ENCODE results near the gene OR5AC2.

OR5AC2 gene

GRCh38 chr3:98086873-98087272 is at the start of gene OR5AC2:
Gene OR5AC2 (plus strand): TSS chr3:98087173. CDS start chr3:98087173, 0 bp downstream.
- no peak for FAIRE-seq

- no peak for FAIRE-seq
These were observed 48.7 kb upstream of the OR5AC2 start for GRCh38 chr3:98038286-98038685.

GRCh38 chr3:98038876-98039275 is 48.1 kb upstream of the OR5AC2 start:
- no peak for FAIRE-seq

- FAIRE-seq: peak; percentile 92
These were observed 47.5 kb upstream of the OR5AC2 start for GRCh38 chr3:98039322-98040024.

DNA sequence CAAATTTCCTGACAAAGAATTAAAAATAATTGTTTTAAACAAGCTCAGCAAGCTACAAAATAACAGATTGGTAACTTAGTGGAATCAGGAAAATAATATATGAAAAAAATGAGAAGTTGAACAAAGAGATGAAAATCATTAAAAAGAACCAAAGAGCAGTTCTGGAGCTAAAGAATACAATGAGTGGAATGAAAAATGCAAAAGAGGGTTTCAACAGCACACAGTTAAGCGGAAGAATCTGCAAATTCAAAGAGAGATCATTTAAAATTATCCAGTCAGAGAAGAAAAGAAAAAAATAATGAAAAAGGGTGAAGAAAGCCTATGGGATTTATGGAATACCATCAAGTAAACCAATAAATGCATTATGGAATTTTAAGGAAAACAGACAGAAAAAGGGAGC is 45.6 kb upstream of the OR5AC2 start:
- FAIRE-seq: no peak

DNA sequence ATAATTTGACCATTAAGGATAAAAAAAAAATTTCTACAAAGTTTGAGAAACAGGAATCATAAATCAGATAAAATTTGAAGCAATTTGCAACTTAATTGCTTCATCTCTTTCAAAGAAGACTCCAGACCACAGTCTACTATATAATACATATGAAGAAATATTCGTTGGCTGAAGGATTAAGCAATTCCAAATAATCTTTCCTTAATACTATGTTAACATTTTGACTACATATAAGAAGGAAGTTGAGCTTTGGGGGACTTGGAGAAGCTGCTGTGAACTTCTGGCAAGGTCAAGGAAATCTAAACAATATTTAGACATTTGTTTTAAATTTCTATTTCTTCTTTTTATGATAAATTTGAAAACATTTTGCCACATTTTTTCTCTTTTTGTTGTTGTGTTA is 38.4 kb upstream of the OR5AC2 start:
- no peak for FAIRE-seq

- FAIRE-seq: no peak
These were observed 37.7 kb upstream of the OR5AC2 start for GRCh38 chr3:98049271-98049670.

- no peak for FAIRE-seq
These were observed 30.9 kb upstream of the OR5AC2 start for GRCh38 chr3:98056035-98056434.

DNA sequence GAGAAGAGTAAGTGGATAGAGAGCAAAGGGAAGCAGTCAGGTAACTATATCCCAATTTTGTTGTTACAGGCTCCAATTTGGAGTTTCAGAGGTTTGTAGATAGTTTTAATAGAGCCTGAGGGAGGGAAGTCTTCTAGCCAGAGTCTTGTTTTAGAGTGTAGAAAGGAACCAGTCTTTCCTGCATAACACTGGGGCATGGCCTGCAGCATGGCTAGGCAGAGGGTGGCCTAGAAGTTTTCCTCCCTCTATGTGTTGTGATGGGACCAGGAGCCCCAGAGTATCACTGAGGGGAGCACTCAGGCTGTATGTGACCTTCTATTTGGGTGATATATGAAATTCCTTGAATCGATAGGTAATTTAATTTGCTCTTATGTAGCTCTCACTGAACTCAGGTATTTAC is 29.3 kb upstream of the OR5AC2 start:
- FAIRE-seq: no peak

DNA sequence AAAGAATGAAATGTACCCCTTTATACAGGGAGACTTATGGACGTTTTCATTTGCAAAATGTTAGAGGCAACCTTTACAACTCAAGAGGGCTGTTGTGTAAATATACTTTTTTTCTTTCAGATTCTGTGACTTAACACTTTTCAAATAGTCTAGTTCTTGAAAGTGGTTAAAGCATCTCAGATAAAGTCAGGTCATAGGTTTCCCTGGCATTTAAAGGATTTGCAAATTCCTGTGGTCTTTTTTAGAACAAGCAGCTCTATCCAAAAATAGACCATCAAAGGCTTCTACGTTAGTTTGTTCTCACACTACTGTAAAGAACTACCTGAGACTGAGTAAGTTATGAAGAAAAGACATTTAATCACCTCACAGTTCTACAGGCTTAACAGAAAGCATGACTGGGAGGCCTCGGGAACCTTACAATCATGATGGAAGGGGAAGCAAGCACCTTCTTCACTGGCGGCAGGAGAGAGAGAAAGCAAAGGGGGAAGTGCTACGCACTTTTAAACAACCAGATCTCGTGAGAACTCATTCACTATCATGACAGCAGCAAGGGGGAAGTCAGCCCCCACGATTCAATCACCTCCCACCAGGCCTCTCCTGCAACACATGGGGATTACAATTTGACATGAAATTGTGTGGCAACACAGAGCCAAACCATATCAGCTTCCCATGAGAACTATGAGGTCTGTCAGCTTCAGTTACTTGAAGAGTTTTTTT is 28.6 kb upstream of the OR5AC2 start:
- no peak for FAIRE-seq

GRCh38 chr3:98068824-98069223 is 18.1 kb upstream of the OR5AC2 start:
- no peak for FAIRE-seq

DNA sequence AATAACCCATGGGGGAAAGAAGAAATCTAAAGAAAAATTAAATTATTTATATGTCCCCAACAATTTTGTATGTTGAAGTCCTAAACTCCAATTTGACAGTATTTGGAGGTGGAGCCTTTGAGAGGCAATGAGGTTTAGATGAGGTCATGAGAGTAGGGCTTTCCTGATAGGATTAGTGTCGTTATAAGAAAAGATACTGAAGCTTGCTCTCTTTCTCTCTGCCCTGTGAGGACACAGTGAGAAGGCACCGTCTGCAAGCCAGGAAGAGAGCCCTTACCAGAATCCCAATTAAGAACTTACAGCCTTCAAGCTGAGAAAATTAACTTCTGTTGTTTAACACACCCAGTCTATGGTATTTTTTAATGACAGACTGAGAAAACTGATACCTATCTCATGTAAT is 16.1 kb upstream of the OR5AC2 start:
- FAIRE-seq: no peak

DNA sequence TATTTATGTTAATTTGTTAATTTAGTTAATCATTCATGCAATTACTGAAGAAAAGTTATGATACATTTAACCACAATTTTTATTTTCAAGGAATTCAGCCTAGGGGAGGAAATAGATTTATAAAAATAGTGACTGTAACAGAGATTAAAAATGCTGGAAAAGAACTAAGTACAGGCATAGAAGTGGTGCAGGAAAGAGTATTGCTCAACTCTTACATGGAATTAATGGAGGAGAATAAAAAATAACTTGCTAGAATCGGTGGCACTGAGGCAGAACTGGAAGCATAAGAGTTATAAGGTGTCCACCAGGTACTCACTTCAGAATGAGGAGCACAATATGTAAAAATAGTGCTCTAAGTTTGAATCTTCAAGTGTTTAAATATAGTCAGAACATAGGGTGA is 13.5 kb upstream of the OR5AC2 start:
- no peak for FAIRE-seq

GRCh38 chr3:98095882-98096281 is 8.9 kb downstream of the OR5AC2 start:
- no peak for FAIRE-seq

DNA sequence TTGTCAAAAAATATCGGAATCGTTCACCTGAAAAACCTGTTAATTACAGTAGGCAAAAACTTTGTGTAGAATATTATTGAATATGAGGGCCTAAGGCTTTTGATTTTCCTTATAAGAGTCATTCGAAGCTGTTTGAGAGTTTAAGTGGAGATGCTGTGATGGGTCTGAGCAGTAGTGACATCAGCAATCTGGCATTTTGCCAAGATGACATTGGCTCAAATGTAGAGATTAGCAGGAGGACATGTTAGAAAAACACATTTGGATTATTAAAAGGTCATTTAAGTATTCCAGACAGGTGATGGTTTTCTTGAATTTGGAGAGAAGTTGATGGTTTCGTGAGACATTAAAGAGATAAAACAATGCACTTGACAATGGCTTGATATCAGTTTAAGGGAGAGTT is 12.9 kb downstream of the OR5AC2 start:
- no peak for FAIRE-seq

DNA sequence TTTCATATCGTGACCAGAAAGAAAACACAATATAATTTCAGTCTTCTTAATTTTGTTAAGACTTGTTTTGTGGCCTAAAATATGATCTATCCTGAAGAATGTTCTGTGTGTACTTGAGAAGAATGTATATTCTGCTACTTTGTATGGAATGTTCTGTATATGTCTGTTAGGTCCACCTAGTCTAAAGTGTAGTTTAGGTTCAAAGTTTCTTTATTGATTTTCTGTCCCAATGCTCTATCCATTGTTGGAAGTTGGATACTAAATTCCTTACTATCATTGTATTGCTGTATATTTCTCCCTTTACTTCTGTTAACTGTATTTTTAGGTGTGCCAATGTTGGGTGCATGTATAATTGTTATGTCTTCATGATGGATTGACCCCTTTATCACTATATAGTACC is 21.2 kb downstream of the OR5AC2 start:
- no peak for FAIRE-seq

DNA sequence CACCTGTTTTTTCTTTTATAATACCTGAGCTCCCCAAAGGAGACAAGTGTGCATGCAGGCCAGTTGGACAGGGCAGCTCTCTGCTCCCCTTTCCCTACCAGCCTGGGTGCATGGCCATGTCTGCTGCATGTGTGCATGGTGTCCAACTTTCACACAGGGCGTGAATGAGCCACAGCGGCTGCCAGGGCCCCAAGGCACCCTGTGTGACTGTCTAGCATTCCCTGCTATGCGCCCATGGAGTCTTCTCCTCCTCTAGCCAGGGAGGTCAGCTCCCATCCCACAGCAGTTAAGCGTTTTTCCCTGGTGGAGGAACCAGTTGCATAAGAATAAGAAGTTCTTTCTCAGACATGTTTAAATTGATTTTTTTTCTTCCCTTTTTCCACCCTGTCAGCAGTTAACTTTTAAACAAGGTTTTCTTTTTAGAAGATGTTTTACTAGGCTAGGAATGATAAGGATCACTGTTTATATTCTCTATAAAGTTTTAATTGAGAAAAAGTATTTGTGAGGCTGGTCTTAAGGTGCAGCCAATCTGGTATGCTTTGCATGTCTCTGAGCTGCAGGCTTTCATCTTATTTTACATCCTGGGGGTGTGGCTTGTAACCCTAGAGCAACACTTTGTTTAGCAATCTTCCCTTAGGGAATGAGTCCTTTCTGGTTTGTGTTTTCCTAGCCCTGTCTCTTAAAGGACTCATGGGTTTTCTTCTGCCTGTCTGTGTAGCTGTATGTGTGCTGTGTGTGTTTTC is 23.0 kb downstream of the OR5AC2 start:
- FAIRE-seq: no peak

- FAIRE-seq: no peak
These were observed 23.6 kb downstream of the OR5AC2 start for GRCh38 chr3:98110550-98110908.

DNA sequence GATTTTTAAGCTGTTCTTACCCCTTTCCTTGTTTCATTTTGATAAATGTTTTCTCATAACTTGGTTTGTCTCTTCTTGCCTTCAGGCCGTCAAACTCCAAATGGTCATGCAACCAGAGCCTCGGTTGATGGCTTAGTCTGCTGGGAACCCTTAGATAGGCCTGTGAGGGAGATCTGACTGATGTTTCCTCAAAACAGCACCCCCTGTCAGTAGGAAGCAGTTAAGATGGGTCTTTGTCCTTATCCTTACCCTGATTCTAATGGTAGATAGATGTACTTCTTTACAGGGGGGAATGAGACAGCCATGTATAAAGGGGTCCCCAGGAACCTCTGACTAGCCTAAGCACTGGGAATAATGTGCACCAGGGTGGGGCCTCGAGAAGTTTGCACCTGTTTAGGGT is 27.3 kb downstream of the OR5AC2 start:
- no peak for FAIRE-seq

- no peak for FAIRE-seq
These were observed 28.7 kb downstream of the OR5AC2 start for GRCh38 chr3:98115717-98116116.

DNA sequence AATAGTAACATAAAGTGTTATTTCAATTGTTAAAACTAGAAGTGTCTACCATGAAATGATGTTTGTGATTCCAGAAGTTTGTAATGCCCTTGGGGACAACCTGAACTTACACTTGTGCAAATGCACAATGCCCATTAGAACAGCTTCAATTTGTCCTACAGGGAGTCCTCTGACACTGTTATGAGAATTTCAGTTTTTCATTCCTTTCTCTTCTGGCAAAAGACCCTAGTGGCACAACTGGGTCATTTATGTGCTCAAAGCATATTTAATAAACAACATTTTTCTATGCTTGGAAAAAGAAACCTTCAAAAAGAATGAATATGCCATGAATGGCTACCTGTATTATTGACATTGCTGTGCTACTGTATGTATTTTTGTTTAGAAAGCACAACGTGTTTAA is 43.4 kb downstream of the OR5AC2 start, which contains the start of gene OR5H1:
Gene OR5H1, plus strand, starts transcription at position 301 of the 400 bp plus-strand sequence. CDS start 1,977 bp downstream, outside the sequence.
- FAIRE-seq: no peak

DNA sequence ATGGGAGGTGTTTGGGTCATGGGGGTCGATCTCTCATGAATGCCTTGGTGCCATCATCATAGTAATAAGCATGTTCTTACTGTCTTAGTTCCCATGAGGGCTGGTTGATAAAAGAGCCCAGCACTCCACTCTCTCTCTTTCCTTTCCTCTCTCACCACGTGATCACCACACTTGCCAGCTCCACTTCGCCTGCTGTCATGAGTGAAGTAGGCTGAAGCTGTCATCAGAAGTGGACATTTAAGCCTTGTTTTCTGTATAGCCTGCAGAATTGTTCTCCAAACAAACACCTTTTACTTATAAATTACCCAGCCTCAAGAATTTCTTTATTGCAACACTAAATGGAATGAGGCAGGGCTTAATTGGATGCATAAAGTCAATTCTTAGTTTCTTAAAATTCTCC is 49.7 kb downstream of the OR5AC2 start:
- no peak for FAIRE-seq

Data from A204.1 (cell line).